Measurements from ENCODE around the gene SPATA45. TPM values are rescaled to one million over a fixed set of nuclear protein-coding genes. Genes with fewer than 3 reads are reported as not detected.
A peak's percentile ranks its signal among the peaks of the same experiment; 100 is the strongest.

Gene SPATA45
- total RNA-seq, 2 experiments from 2014 or later: not detected

GRCh38 chr1:212814537-212815334 is 32.7 kb downstream of the SPATA45 start:
- Mint-ChIP-seq H3K27me3 (no peaks in the 10 kb centered on the region), H3K9me3 (no peaks in the 10 kb centered on the region), H3K4me3 (no peak overlapping the region), H3K36me3 (ENCODE audit: low read depth) (no peaks in the 10 kb centered on the region), H3K4me1 (ENCODE audit: low read depth) (peaks cover 3% of the 10 kb centered on the region), H3K27ac (no peak overlapping the region)
- POLR2A ChIA-PET: no interaction called here
- TF ChIP-seq CTCF (IDR thresholded peaks at IDR 0.05): peak; percentile 47
- CTCF ChIA-PET: interaction anchor here (1.0 to 4.4 kb wide), 13 partner anchors 9 to 186 kb away, joined by 3 to 35 read pairs (median 5); partner anchors contain the start of gene FLVCR1
- ATAC-seq: no peak
- DNase-seq: peak; percentile 32
- intact Hi-C loops (cut with micrococcal nuclease): loop anchor here (5.0 kb wide), 1 partner anchor 183 kb away; no protein-coding TSS in a partner anchor

GRCh38 chr1:212805767-212806166 is 41.7 kb downstream of the SPATA45 start:
- intact Hi-C loops (cut with micrococcal nuclease): no loop called here
- CTCF ChIA-PET: interaction anchor here (1.0 to 2.2 kb wide), 6 partner anchors 9 to 189 kb away, joined by 3 to 6 read pairs (median 5); partner anchors contain the start of genes FLVCR1, NSL1 and TATDN3

GRCh38 chr1:212797681-212798080 is 49.8 kb downstream of the SPATA45 start:
- H3K36me3 Mint-ChIP-seq (ENCODE audit: low read depth): peaks cover 20% of the 10 kb centered on the region
- no peak overlapping the region for H3K4me3 Mint-ChIP-seq
- H3K27ac Mint-ChIP-seq: no peak overlapping the region
- no peaks in the 10 kb centered on the region for H3K9me3 Mint-ChIP-seq
- POLR2A ChIA-PET: interaction anchor here (0.6 kb wide), 1 partner anchor 623 kb away, joined by 3 read pairs; no protein-coding TSS in a partner anchor
- TF ChIP-seq CTCF (IDR thresholded peaks at IDR 0.05): no peak
- CTCF ChIA-PET: interaction anchor here (2.5 kb wide), 1 partner anchor 133 kb away, joined by 11 read pairs; no protein-coding TSS in a partner anchor
- DNase-seq: no peak
- no peaks in the 10 kb centered on the region for H3K27me3 Mint-ChIP-seq
- intact Hi-C loops (cut with micrococcal nuclease): no loop called here
- ATAC-seq: no peak
- peaks cover 15% of the 10 kb centered on the region for H3K4me1 Mint-ChIP-seq (ENCODE audit: low read depth)

More at GRCh38 chr1:212805767-212806166, 41.7 kb downstream of the SPATA45 start:
- H3K27me3 Mint-ChIP-seq: no peaks in the 10 kb centered on the region
- no peak for TF ChIP-seq CTCF (IDR thresholded peaks at IDR 0.05)
- peaks cover 15% of the 10 kb centered on the region for H3K36me3 Mint-ChIP-seq (ENCODE audit: low read depth)
- no peak overlapping the region for H3K27ac Mint-ChIP-seq
- DNase-seq (no peak), ATAC-seq (no peak)
- H3K4me1 Mint-ChIP-seq (ENCODE audit: low read depth): no peaks in the 10 kb centered on the region
- H3K4me3 Mint-ChIP-seq: no peak overlapping the region
- POLR2A ChIA-PET: no interaction called here
- no peaks in the 10 kb centered on the region for H3K9me3 Mint-ChIP-seq

- H3K4me1 Mint-ChIP-seq (ENCODE audit: low read depth): peaks cover 25% of the 10 kb centered on the region
- intact Hi-C loops (cut with micrococcal nuclease): no loop called here
Observed at GRCh38 chr1:212794561-212795014, 52.9 kb downstream of the SPATA45 start.

More at GRCh38 chr1:212794561-212795014, 52.9 kb downstream of the SPATA45 start:
- no peak for TF ChIP-seq CTCF (IDR thresholded peaks at IDR 0.05)
- peaks cover 15% of the 10 kb centered on the region for H3K36me3 Mint-ChIP-seq (ENCODE audit: low read depth)
- H3K9me3 Mint-ChIP-seq: no peaks in the 10 kb centered on the region
- POLR2A ChIA-PET: interaction anchor here (1.1 to 1.6 kb wide), 2 partner anchors 63 to 79 kb away, joined by 3 to 5 read pairs; partner anchors contain the start of gene FLVCR1
- ATAC-seq: no peak
- peak overlapping the region; percentile 59 for H3K27ac Mint-ChIP-seq
- no peaks in the 10 kb centered on the region for H3K27me3 Mint-ChIP-seq
- H3K4me3 Mint-ChIP-seq: no peak overlapping the region
- CTCF ChIA-PET: interaction anchor here (0.9 to 1.8 kb wide), 5 partner anchors 11 to 201 kb away, joined by 3 to 8 read pairs (median 4); no protein-coding TSS in a partner anchor
- no peak for DNase-seq
